H1 (cell line): ENCODE results near the gene TIMP3. TPM values are rescaled to one million over a fixed set of nuclear protein-coding genes. Genes with fewer than 3 reads are reported as not detected.

Source experiments
- CTCF ChIA-PET: fragments of 300-600 bp; sonication (Branson Sonifier 250); formaldehyde crosslinking; loops from one replicate; lab custom pipeline; 2021; ENCODE audit not compliant: partially characterized antibody; lab: Charles Lee
- POLR2A ChIA-PET: fragments of 300-600 bp; sonication (Branson Sonifier 250); formaldehyde crosslinking; loops from one replicate; lab custom pipeline; 2021; ENCODE audit warnings: inconsistent platforms; ENCODE audit not compliant: partially characterized antibody; lab: Charles Lee
- DNase-seq, 2 experiments: peaks; one replicate each; pipeline versions ENCODE4 v3.0.0 to v3.0.0-alpha.2; 2010 to 2022; ENCODE audit warnings: low spot score in 2 of 2, low read depth in 1 of 2, mixed read lengths in 1 of 2
- FAIRE-seq: peaks from 2 replicates; lab custom pipeline; 2011; peaks lifted over from hg19 to GRCh38; lab: Jason Lieb, UNC
- H2AFZ ChIP-seq: 2 replicates; pipeline ENCODE4 v1.8.1; 2012; ENCODE audit warnings: low read length, inconsistent platforms
- H2AK5ac ChIP-seq: 2 replicates; pipeline ENCODE4 v1.6.1; 2013; ENCODE audit warnings: low read depth, low read length
- H2BK120ac ChIP-seq: replicated peaks from 2 replicates; pipeline ENCODE3; 2013; ENCODE audit warnings: low read depth, low read length, inconsistent platforms
- H2BK12ac ChIP-seq: 2 replicates; pipeline ENCODE4 v1.6.1; 2013; ENCODE audit warnings: low read depth, low read length
- H2BK15ac ChIP-seq: 2 replicates; pipeline ENCODE4 v1.6.1; 2013; ENCODE audit warnings: low read length
- H2BK20ac ChIP-seq: 2 replicates; pipeline ENCODE4 v1.6.1; 2013; ENCODE audit warnings: low read length
- H2BK5ac ChIP-seq: 2 replicates; pipeline ENCODE4 v1.6.1; 2013; ENCODE audit warnings: low read depth, low read length
- H3K14ac ChIP-seq: 2 replicates; pipeline ENCODE4 v1.6.1; 2013; ENCODE audit warnings: inconsistent platforms; ENCODE audit not compliant: insufficient read length
- H3K18ac ChIP-seq: 2 replicates; pipeline ENCODE4 v1.6.1; 2013; ENCODE audit warnings: low read length; ENCODE audit errors: extremely low read depth
- H3K23ac ChIP-seq: 2 replicates; pipeline ENCODE4 v1.6.1; 2013; ENCODE audit warnings: inconsistent platforms; ENCODE audit not compliant: insufficient read length
- H3K23me2 ChIP-seq: 2 replicates; pipeline ENCODE4 v1.6.1; 2013; ENCODE audit warnings: low read depth, low read length
- H3K27ac ChIP-seq: 2 replicates; pipeline ENCODE4 v1.6.1; 2011; ENCODE audit warnings: low read depth, low read length, inconsistent platforms
- H3K27me3 ChIP-seq, 4 experiments: replicated peaks in 1 of 4; 1 replicate in 1 of 4; 2 replicates in 3 of 4; pipeline versions ENCODE4 v1.6.1 to v1.8.1; 2011 to 2013; ENCODE audit warnings: low read length in 3 of 4, mild to moderate bottlenecking in 3 of 4, inconsistent platforms in 2 of 4, mixed read lengths in 2 of 4, moderate library complexity in 1 of 4; ENCODE audit not compliant: control insufficient read depth in 3 of 4, insufficient read depth in 3 of 4; ENCODE audit errors: extremely low read depth in 1 of 4
- H3K36me3 ChIP-seq, 4 experiments: 2 replicates each; pipeline versions ENCODE4 v1.6.1 to v1.8.1; 2011 to 2013; ENCODE audit warnings: mild to moderate bottlenecking in 4 of 4, low read length in 3 of 4, moderate library complexity in 2 of 4, control low read depth in 1 of 4, inconsistent platforms in 1 of 4; ENCODE audit not compliant: insufficient read depth in 4 of 4, control insufficient read depth in 2 of 4
- H3K4ac ChIP-seq: replicated peaks from 2 replicates; pipeline ENCODE3; 2013; ENCODE audit warnings: low read length, low read depth, mixed read lengths, inconsistent platforms; ENCODE audit not compliant: insufficient read length
- H3K4me1 ChIP-seq, 4 experiments: replicated peaks in 1 of 4; 1 replicate in 1 of 4; 2 replicates in 3 of 4; pipeline versions ENCODE4 v1.6.1 to v1.8.1; 2011 to 2013; ENCODE audit warnings: low read length in 3 of 4, inconsistent platforms in 2 of 4, mixed read lengths in 1 of 4; ENCODE audit not compliant: insufficient read depth in 4 of 4, control insufficient read depth in 3 of 4
- H3K4me2 ChIP-seq, 2 experiments: 2 replicates each; pipeline versions ENCODE4 v1.6.1 to v1.8.1; 2011 to 2013; ENCODE audit warnings: low read depth in 2 of 2, low read length in 2 of 2, control low read depth in 1 of 2, inconsistent platforms in 1 of 2, mild to moderate bottlenecking in 1 of 2; ENCODE audit not compliant: insufficient read depth in 1 of 2
- H3K4me3 ChIP-seq, 4 experiments: fragments of 200-600, 300-600 bp in 1 of 4; sonication (generic), shearing (Covaris generic), sonication (Bioruptor Twin) in 1 of 4; 2 replicates each; pipeline versions ENCODE4 v1.5.1 to v1.8.1; 2011 to 2016; ENCODE audit warnings: low read length in 4 of 4, low read depth in 3 of 4, control low read depth in 2 of 4, inconsistent platforms in 2 of 4, mild to moderate bottlenecking in 2 of 4, mixed read lengths in 1 of 4, moderate library complexity in 1 of 4; ENCODE audit not compliant: insufficient read depth in 2 of 4; ENCODE audit errors: extremely low read depth in 1 of 4
- H3K56ac ChIP-seq: replicated peaks from 2 replicates; pipeline ENCODE3; 2013; ENCODE audit warnings: low read depth, mild to moderate bottlenecking, mixed read lengths, low read length, inconsistent platforms; ENCODE audit not compliant: insufficient read length
- H3K79me1 ChIP-seq: 2 replicates; pipeline ENCODE4 v1.6.1; 2013; ENCODE audit warnings: low read depth, low read length, control low read depth
- H3K79me2 ChIP-seq, 2 experiments: 2 replicates each; pipeline versions ENCODE4 v1.6.1 to v1.8.1; 2012 to 2013; ENCODE audit warnings: low read length in 2 of 2, mild to moderate bottlenecking in 2 of 2, inconsistent platforms in 1 of 2; ENCODE audit not compliant: insufficient read depth in 2 of 2, control insufficient read depth in 1 of 2
- H3K9ac ChIP-seq, 4 experiments: replicated peaks in 1 of 4; 1 replicate in 1 of 4; 2 replicates in 3 of 4; pipeline versions ENCODE4 v1.6.1 to v1.8.1; 2011 to 2013; ENCODE audit warnings: low read depth in 3 of 4, low read length in 3 of 4, control low read depth in 2 of 4, mild to moderate bottlenecking in 2 of 4, moderate library complexity in 2 of 4, inconsistent platforms in 1 of 4; ENCODE audit errors: extremely low read depth in 1 of 4
- H3K9me3 ChIP-seq, 2 experiments: 2 replicates each; pipeline versions ENCODE4 v1.6.1 to v1.8.1; 2012 to 2013; ENCODE audit warnings: mild to moderate bottlenecking in 2 of 2, moderate library complexity in 2 of 2, control low read depth in 1 of 2, inconsistent platforms in 1 of 2, low read depth in 1 of 2, low read length in 1 of 2, mixed read lengths in 1 of 2; ENCODE audit not compliant: insufficient read depth in 2 of 2
- H4K20me1 ChIP-seq, 2 experiments: replicated peaks in 1 of 2; 2 replicates each; pipeline versions ENCODE3 to v1.8.1; 2011 to 2013; ENCODE audit warnings: inconsistent platforms in 2 of 2, low read length in 2 of 2, mild to moderate bottlenecking in 1 of 2; ENCODE audit not compliant: insufficient read depth in 2 of 2, control insufficient read depth in 1 of 2
- H4K5ac ChIP-seq: 2 replicates; pipeline ENCODE4 v1.6.1; 2013; ENCODE audit warnings: low read length, low read depth, mixed read lengths, inconsistent platforms; ENCODE audit not compliant: insufficient read length
- H4K8ac ChIP-seq: 2 replicates; pipeline ENCODE4 v1.8.0; 2013; ENCODE audit warnings: mild to moderate bottlenecking, moderate library complexity, low read length, inconsistent platforms; ENCODE audit not compliant: insufficient read depth; ENCODE audit errors: extremely low read depth
- H4K91ac ChIP-seq: replicated peaks from 2 replicates; pipeline ENCODE3; 2013; ENCODE audit warnings: low read length, mixed read lengths, inconsistent platforms; ENCODE audit not compliant: insufficient read length
- CBX8 ChIP-seq: fragments of 300-800, 300-1000 bp; sonication (generic); IDR thresholded peaks from 2 replicates; pipeline ENCODE4 v1.7.1; 2016; ENCODE audit warnings: low read depth, low read length, borderline replicate concordance
- CHD1 ChIP-seq: IDR thresholded peaks from 2 replicates; pipeline ENCODE4 v1.6.1; 2012; ENCODE audit warnings: low read depth, low read length, improper control_type of control experiment
- CHD2 ChIP-seq: IDR thresholded peaks from 2 replicates; pipeline ENCODE4 v1.6.1; 2012; ENCODE audit warnings: low read length, improper control_type of control experiment
- EP300 ChIP-seq, 2 experiments: IDR thresholded peaks; 1 replicate in 1 of 2; 2 replicates in 1 of 2; pipeline ENCODE4 v1.6.1; 2011 to 2012; ENCODE audit warnings: low read depth in 2 of 2, low read length in 2 of 2, mild to moderate bottlenecking in 2 of 2, borderline replicate concordance in 1 of 2, inconsistent platforms in 1 of 2, moderate library complexity in 1 of 2
- GTF2F1 ChIP-seq: IDR thresholded peaks from 2 replicates; pipeline ENCODE4 v1.6.1; 2012; ENCODE audit warnings: low read depth, low read length, improper control_type of control experiment, borderline replicate concordance
- MAFK ChIP-seq: IDR thresholded peaks from 2 replicates; pipeline ENCODE4 v1.6.1; 2012; ENCODE audit warnings: low read depth, mild to moderate bottlenecking, improper control_type of control experiment, low read length
- POU5F1 ChIP-seq: IDR thresholded peaks from 2 replicates; pipeline ENCODE4 v1.6.1; 2011; ENCODE audit warnings: low read depth, mild to moderate bottlenecking, low read length, moderate library complexity
- RFX5 ChIP-seq: IDR thresholded peaks from 2 replicates; pipeline ENCODE4 v1.6.1; 2011; ENCODE audit warnings: low read depth, low read length, improper control_type of control experiment, borderline replicate concordance
- SAP30 ChIP-seq: fragments of 300-600 bp; sonication (generic); IDR thresholded peaks from 2 replicates; pipeline ENCODE4 v1.7.1; 2012; ENCODE audit warnings: low read length, moderate library complexity, mild to moderate bottlenecking, inconsistent platforms; ENCODE audit not compliant: insufficient read depth, insufficient replicate concordance
- SRF ChIP-seq: IDR thresholded peaks from 2 replicates; pipeline ENCODE4 v1.6.1; 2011; ENCODE audit warnings: mild to moderate bottlenecking, low read depth, low read length, moderate library complexity
- WGBS, 2 experiments: shearing (Covaris generic) in 1 of 2; methylation state at CpG; one replicate each; pipeline versions ENCODE4 v1.1.6 to v1.1.7; 2013 to 2015; ENCODE audit warnings: low lambda C conversion rate in 2 of 2, mixed read lengths in 2 of 2, inconsistent platforms in 1 of 2, low coverage in 1 of 2, missing lambda C conversion rate in 1 of 2; ENCODE audit not compliant: insufficient replicate concordance in 2 of 2, insufficient coverage in 1 of 2, insufficient read length in 1 of 2; ENCODE audit errors: extremely low coverage in 1 of 2, missing lambda C conversion rate in 1 of 2; 5-methylcytosine and 5-hydroxymethylcytosine counted together
- polyA plus RNA-seq, 7 experiments: library from polyadenylated mRNA; depleted of rRNA in 3 of 7; stranded (reverse) in 5 of 7; unstranded in 2 of 7; fragments of >200 nt in 5 of 7; fragments of 200-250 nt in 2 of 7; gene quantifications; 1 replicate in 5 of 7; 2 replicates in 1 of 7; 4 replicates in 1 of 7; pipeline versions ENCODE4 v1.2.1 to v1.2.3, GENCODE V29; 2011 to 2013; ENCODE audit warnings: missing spikeins in 2 of 7, mixed read lengths in 2 of 7
- total RNA-seq: library from RNA; stranded (reverse); fragmentation: NEBNext Ultra II Directional; extraction: Animal tissue kit (Norgen Biotek cat#: 25700); gene quantifications from 2 replicates; pipeline ENCODE4 v1.2.1, GENCODE V29; 2021

The TIMP3 gene
- total and polyA plus RNA-seq, 2 of the 8 experiments (the other 6 are each of a cell fraction or from before 2014, with no cell fraction given) = 1.3 to 4.7 TPM

- no peak overlapping the region for H3K27ac ChIP-seq
- H2AFZ ChIP-seq = no peak overlapping the region
- no peak overlapping the region for H2AK5ac ChIP-seq
- no peak overlapping the region for H3K9ac ChIP-seq
- H4K8ac ChIP-seq = no peak overlapping the region
- WGBS, 2 experiments = 93% methylated on average over 4 of the region's 4 CpGs; no CpG with 5 or more reads in 1 of the 2 experiments
- no peaks in the 10 kb centered on the region for H3K79me1 ChIP-seq
- no peak overlapping the region for H2BK15ac ChIP-seq
- FAIRE-seq (no peak), DNase-seq (no peak)
- H2BK5ac ChIP-seq = no peak overlapping the region
- H3K4ac ChIP-seq = no peak overlapping the region
- ChIA-PET CTCF (interaction anchor here (0.6 to 4.4 kb wide), 8 partner anchors 11 to 375 kb away, joined by 3 to 41 read pairs (median 4); no protein-coding TSS in a partner anchor), POLR2A (no interaction called here)
- no peaks in the 10 kb centered on the region; a peak in 1 of 4 replicates for H3K79me2 ChIP-seq
- no peak overlapping the region for H2BK20ac ChIP-seq
- H3K9me3 ChIP-seq = no peaks in the 10 kb centered on the region
- no peak overlapping the region for H3K18ac ChIP-seq
- H3K56ac ChIP-seq = no peak overlapping the region
- H3K36me3 ChIP-seq = no peaks in the 10 kb centered on the region; a peak in 1 of 8 replicates
- no peak overlapping the region for H2BK12ac ChIP-seq
- H3K4me3 ChIP-seq = no peak overlapping the region
- no peaks in the 10 kb centered on the region for H3K23me2 ChIP-seq
- no peak overlapping the region for H3K23ac ChIP-seq
- no peak overlapping the region for H4K91ac ChIP-seq
- no peaks in the 10 kb centered on the region for H3K27me3 ChIP-seq
- no peak overlapping the region for H2BK120ac ChIP-seq
- no peaks in the 10 kb centered on the region; a peak in 2 of 7 replicates for H3K4me1 ChIP-seq
- H4K20me1 ChIP-seq = peaks cover 4% of the 10 kb centered on the region in 2 experiments
- no peak overlapping the region for H3K4me2 ChIP-seq
- no peak for TF ChIP-seq CHD1
- TF ChIP-seq SRF = no peak
- TF ChIP-seq CBX8 = no peak
- no peak for TF ChIP-seq GTF2F1
- TF ChIP-seq MAFK = no peak
- TF ChIP-seq POU5F1 = no peak
- no peak for TF ChIP-seq RFX5
- no peak for TF ChIP-seq SAP30
- no peak for TF ChIP-seq EP300 (IDR thresholded peaks at IDR 0.05; ENCODE audit: borderline replicate concordance in 1 of 2, low read depth in 2 of 2, low read length in 2 of 2)
- TF ChIP-seq CHD2 = no peak
- H4K5ac ChIP-seq = no peak overlapping the region
- H3K14ac ChIP-seq = no peak overlapping the region
Measured at GRCh38 chr22:32837803-32838202, 36.3 kb downstream of the TIMP3 start.
